Measurements from ENCODE around the gene POLR3H. TPM values are rescaled to one million over a fixed set of nuclear protein-coding genes. Genes with fewer than 3 reads are reported as not detected.
"Not testable (repeated sequence)": the region's sequence is repeated elsewhere in the genome, so short reads cannot be mapped to it uniquely, and the experiment has no call there.

The POLR3H gene
- total and polyA plus RNA-seq, 12 donors: 18.7 to 92.6 (median 45.4) TPM

DNA sequence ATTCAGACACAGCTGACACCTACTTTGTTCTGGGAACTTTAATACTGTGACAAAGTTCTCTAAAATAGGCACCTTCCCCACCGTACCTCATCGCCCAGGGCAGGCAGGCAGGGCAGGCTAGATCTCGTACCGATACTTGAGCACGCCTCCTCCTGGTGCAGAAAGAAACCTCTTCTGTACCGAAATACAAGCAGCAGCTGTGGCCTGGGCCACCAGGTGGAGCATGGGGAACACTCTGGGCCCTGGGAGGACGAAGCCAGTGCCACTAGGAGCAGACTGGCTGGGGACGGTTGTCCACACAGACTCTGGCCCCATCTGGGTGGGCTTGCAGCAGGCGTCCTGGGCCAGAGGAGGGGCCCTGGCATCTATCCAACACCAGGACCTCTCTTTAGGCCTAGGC lies 32.6 kb upstream of the POLR3H start:
- DNase-seq: peak; percentile 71 to 91 (median 85)
- no peaks in the 10 kb centered on the region for H3K27me3 ChIP-seq
- TF ChIP-seq, protein P1, sequence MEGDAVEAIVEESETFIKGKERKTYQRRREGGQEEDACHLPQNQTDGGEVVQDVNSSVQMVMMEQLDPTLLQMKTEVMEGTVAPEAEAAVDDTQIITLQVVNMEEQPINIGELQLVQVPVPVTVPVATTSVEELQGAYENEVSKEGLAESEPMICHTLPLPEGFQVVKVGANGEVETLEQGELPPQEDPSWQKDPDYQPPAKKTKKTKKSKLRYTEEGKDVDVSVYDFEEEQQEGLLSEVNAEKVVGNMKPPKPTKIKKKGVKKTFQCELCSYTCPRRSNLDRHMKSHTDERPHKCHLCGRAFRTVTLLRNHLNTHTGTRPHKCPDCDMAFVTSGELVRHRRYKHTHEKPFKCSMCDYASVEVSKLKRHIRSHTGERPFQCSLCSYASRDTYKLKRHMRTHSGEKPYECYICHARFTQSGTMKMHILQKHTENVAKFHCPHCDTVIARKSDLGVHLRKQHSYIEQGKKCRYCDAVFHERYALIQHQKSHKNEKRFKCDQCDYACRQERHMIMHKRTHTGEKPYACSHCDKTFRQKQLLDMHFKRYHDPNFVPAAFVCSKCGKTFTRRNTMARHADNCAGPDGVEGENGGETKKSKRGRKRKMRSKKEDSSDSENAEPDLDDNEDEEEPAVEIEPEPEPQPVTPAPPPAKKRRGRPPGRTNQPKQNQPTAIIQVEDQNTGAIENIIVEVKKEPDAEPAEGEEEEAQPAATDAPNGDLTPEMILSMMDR (IDR thresholded peaks at IDR 0.05): peak; percentile 50 to 97 (median 88)
- TF ChIP-seq POLR2A (IDR thresholded peaks at IDR 0.05): peak in 1 of 2 donors; percentile 17
- H3K9me3 ChIP-seq (replicated peaks in 1 of 3): no peaks in the 10 kb centered on the region
- H3K4me3 ChIP-seq: no peak overlapping the region
- WGBS, 4 donors: 45 to 67% (median 50%) methylated on average over 6 to 9 of the region's 9 CpGs
- peak overlapping the region in 4 of 5 donors; percentile 77 to 94 (median 88) for H3K27ac ChIP-seq
- intact Hi-C loops (cut with DNase I): no loop called here
- H3K36me3 ChIP-seq (replicated peaks in 1 of 2): peaks cover 0 to 17% of the 10 kb centered on the region in 2 donors
- peaks cover 32 to 46% of the 10 kb centered on the region in 2 donors for H3K4me1 ChIP-seq (replicated peaks in 1 of 2)

- no peak for DNase-seq
- no peaks in the 10 kb centered on the region for H3K27me3 ChIP-seq
- H3K4me1 ChIP-seq (replicated peaks in 1 of 2): peaks cover 32 to 44% of the 10 kb centered on the region in 2 donors
- H3K9me3 ChIP-seq (replicated peaks in 1 of 3): no peaks in the 10 kb centered on the region
- 85 to 100% (median 89%) methylated on average over 1 to 15 of the region's 15 CpGs; no CpG with 5 or more reads in 1 of the 4 donors for WGBS, 4 donors
- TF ChIP-seq, protein P1 (IDR thresholded peaks at IDR 0.05): no peak
- no peak for TF ChIP-seq POLR2A (IDR thresholded peaks at IDR 0.05)
- H3K36me3 ChIP-seq (replicated peaks in 1 of 2): peaks cover 0 to 15% of the 10 kb centered on the region in 2 donors
- H3K27ac ChIP-seq: peak overlapping the region in 4 of 5 donors; percentile 74 to 94 (median 84)
- H3K4me3 ChIP-seq: no peak overlapping the region
- intact Hi-C loops (cut with DNase I): no loop called here
Measured at GRCh38 chr22:41575533-41575932, 31.3 kb upstream of the POLR3H start.

DNA sequence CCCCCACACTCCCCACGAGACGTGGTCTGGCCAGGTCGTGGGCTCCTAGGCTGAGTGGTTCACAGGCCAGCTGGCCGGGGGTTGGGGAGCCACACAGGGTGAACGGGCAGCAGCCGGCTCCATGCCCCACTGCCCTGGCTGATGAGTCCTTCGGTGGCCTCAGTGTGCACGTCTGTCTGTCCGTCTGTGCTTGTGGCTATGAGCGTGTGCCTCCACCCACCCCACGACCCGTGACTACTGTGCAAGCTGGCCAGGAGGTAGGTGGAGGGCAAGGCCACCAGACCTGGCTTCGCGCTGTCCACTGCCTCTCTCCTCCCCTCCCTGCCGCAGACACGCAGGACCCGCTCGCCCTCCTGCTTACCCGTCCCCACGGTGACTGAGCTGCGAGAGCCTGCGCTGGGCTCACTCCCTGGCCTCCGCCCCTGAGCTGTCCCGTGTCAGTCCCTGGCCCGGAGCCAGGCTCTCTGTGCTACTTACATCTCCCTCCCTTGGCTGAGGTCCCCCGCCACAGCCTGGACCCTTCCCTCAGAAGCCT lies 30.6 kb upstream of the POLR3H start:
- TF ChIP-seq, protein P1 (IDR thresholded peaks at IDR 0.05): no peak
- TF ChIP-seq POLR2A (IDR thresholded peaks at IDR 0.05): peak in 1 of 2 donors; percentile 64
- intact Hi-C loops (cut with DNase I): no loop called here
- Histone ChIP-seq H3K27me3 (no peaks in the 10 kb centered on the region), H3K27ac (peak overlapping the region in 4 of 5 donors; percentile 74 to 94 (median 84)), H3K36me3 (replicated peaks in 1 of 2) (peaks cover 0 to 15% of the 10 kb centered on the region in 2 donors), H3K4me1 (replicated peaks in 1 of 2) (peaks cover 27 to 40% of the 10 kb centered on the region in 2 donors), H3K9me3 (replicated peaks in 1 of 3) (no peaks in the 10 kb centered on the region), H3K4me3 (no peak overlapping the region)
- peak; percentile 83 to 95 (median 91) for DNase-seq
- WGBS, 4 donors: 23 to 55% (median 42%) methylated on average over 9 to 26 of the region's 26 CpGs

GRCh38 chr22:41573677-41574076 lies 29.4 kb upstream of the POLR3H start:
- intact Hi-C loops (cut with DNase I): no loop called here
- TF ChIP-seq, protein P1 (IDR thresholded peaks at IDR 0.05): no peak
- no peak for TF ChIP-seq POLR2A (IDR thresholded peaks at IDR 0.05)
- H3K4me1 ChIP-seq (replicated peaks in 1 of 2): peaks cover 22 to 36% of the 10 kb centered on the region in 2 donors
- no peak for DNase-seq
- peak overlapping the region in 3 of 5 donors; percentile 58 to 90 (median 74) for H3K27ac ChIP-seq
- WGBS, 4 donors: 64 to 81% (median 68%) methylated on average over 6 to 11 of the region's 11 CpGs
- peaks cover 0 to 15% of the 10 kb centered on the region in 2 donors for H3K36me3 ChIP-seq (replicated peaks in 1 of 2)
- no peaks in the 10 kb centered on the region for H3K9me3 ChIP-seq (replicated peaks in 1 of 3)
- H3K4me3 ChIP-seq: no peak overlapping the region
- no peaks in the 10 kb centered on the region for H3K27me3 ChIP-seq

GRCh38 chr22:41572305-41572704 lies 28.0 kb upstream of the POLR3H start:
- H3K9me3 ChIP-seq (replicated peaks in 1 of 3); H3K27me3 ChIP-seq; intact Hi-C loops (cut with DNase I); H3K4me3 ChIP-seq; DNase-seq; H3K27ac ChIP-seq: not testable (repeated sequence)
- H3K36me3 ChIP-seq (replicated peaks in 1 of 2): peaks cover 0 to 14% of the 10 kb centered on the region in 2 donors
- WGBS, 4 donors: 98 to 100% (median 98%) methylated on average over 3 of the region's 3 CpGs
- peaks cover 24 to 38% of the 10 kb centered on the region in 2 donors for H3K4me1 ChIP-seq (replicated peaks in 1 of 2)

All from adrenal gland (tissue), 12 donors.